HG03558 (cell line): ENCODE results near the gene LRG1.
"Not testable (repeated sequence)": the region's sequence is repeated elsewhere in the genome, so short reads cannot be mapped to it uniquely, and the experiment has no call there.

ENCODE experiments used
- ATAC-seq: cut with Tn5 transposase; IDR thresholded peaks from one replicate; pipeline ENCODE4 v1.9.1; 2021; ENCODE audit warnings: moderate number of reproducible peaks; ENCODE audit not compliant: unreplicated experiment; ENCODE audit errors: extremely low read depth

Gene LRG1

DNA sequence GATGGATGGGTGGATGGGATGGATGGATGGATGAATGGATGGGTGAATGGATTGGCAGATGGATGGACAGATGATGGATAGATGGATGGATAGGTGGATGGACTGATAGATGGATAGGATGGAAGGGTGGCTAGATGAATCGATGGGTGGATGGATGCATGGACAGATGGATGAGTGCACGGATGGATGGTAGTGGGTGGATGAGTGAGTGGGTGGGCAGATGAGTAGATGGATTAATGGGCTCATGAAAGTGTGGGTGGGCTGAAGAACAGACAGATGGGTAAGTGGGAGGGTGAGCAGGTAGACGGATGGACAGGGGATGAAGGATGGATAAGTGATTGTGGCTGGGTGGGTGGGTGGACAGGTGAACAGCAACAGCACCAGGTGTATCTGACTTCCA lies 13.9 kb upstream of the LRG1 start:
- ATAC-seq: no peak

DNA sequence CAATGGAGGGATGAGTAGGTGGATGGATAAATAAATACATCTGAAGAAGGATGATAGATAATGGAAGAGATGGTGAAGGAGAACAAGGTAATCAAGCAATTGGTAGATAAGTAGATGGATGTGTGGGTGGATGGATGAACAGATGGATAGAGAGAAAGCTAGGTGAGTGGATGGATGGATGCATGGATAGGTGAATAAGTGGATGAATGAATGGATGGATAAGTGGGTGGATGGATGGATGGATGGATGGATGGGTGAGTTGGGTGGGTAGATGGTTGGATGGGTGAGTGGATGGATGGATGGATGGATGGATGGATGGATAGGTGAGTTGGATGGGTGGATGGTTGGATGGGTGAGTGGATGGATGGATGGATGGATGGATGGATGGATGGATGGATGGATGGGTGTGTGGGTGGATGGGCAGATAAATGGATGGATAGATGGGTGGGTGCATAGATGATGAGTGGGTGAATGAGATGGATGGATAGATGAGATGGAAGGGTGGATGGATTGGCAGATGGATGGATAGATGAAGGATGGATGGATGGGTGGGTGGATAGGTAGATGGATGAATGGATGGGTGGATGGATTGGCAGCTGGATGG lies 13.4 kb upstream of the LRG1 start:
- ATAC-seq: no peak

DNA sequence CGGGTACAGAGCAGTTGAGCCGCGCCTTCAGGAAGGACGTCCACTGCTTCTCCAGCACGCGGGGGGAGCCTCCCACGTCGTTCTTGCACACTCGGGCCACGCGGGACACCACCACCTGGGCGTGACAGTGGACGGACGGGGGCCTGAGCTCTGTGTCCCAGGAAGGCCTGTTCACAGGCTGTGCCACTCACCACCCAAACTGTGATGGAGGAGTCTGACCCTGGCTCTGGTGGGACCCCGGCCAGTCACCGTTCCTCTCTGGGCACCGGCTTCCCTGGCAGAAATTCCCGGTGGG lies 12.6 kb upstream of the LRG1 start:
- ATAC-seq: no peak

DNA sequence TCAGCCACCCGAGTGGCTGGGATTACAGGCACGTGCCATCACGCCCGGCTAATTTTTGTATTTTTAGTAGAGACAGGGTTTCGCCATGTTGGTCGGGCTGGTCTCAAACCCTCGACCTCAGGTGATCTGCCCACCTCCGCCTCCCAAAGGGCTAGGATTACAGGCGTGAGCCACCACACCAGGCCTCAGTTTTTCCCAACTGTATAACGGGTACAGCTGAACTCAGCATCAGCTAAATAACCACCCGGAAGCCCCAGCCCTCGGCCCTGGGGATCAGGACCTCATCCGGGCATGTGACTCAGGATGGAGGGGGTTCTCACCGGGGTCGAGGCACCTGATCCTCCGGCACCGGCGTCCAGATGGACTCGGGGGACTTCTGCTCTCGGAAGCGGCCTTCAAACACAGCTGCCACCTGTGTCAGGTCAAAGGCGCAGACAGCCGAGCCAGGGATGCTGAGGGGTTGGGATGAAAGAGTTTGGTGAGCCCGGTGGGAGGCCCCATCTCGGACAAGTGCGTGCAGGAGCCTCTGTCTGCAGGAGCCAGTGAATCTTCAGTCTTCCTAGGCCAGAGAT lies 10.7 kb upstream of the LRG1 start:
- ATAC-seq: no peak

DNA sequence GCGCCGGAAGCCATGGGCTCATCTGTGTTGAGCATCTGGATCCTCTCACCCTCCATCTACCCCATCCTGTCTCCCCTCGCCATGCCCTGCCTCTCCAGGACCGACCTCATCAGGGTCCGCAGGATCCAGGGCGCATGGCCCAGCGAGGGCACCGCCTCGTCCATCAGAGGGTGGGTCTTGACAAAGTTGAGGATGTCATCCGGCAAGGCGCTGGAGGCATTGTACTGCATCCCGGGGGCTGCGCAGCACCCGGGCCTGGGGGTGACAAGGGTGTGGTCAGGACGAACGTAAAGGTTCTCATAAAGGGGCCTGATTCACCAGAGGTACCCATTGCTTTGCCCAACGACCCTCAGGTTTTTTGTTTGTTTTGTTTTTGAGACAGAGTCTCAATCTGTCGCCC lies 10.2 kb upstream of the LRG1 start:
- no peak for ATAC-seq

DNA sequence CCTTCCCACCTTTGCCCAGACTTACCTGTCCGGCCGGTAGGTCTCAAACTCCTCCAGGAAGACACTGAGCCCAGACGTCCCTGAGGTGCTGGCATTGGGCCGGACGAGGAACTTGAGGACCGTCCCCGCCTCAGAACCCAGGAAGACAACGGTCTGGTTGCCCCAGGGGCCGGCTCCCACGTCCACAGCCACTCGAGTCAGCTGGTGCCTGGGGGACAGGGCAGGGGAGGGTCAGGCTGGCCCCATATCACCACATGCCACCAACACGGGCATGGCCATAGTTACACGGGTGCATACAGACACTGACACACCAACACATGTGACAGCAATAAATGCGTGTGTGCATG lies 8.4 kb upstream of the LRG1 start:
- no peak for ATAC-seq

DNA sequence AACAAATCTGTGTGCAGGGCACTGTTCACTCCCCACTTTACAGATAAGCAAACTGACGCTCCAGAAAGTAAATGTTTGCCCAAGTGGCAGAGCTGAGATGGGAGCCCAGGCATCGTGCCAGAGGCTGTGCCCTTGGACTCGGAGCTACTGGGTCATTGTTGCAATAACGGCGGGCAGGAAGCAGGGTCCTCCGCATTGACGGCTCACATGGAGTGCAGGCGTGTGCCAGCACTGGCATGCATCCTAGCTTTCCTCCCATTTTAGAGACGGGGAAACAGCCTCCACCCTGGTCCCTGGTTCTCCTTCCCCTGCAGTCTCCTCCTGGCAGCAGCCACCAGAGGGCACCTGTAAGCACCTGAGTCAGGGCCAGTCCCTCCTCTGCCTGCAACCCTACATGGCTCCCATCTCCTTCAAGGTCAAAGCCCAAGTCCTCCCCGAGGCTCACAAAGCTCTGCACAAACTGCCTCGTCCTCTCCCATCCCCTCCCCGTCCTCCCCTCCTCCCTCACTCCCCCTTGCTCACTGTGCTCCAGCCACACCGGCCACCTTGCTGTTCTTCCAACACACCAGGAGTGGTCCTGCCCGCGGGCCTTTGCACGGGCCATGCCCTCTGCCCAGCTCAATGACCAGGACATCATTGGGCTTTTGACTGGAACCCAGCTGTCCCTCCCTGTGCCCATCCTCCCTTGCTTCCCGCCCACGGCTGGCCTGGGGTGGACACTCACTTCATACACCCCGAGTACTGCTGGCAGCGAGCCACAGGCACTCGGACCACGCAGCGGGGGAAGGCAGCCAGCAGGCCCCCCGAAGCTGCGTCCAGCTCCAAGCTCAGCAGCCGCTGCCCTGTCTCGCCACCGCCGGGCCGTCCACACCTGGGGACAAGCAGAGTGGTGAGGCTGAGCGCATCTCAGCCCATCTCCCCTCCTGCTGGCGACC lies 7.7 kb upstream of the LRG1 start:
- ATAC-seq: no peak

DNA sequence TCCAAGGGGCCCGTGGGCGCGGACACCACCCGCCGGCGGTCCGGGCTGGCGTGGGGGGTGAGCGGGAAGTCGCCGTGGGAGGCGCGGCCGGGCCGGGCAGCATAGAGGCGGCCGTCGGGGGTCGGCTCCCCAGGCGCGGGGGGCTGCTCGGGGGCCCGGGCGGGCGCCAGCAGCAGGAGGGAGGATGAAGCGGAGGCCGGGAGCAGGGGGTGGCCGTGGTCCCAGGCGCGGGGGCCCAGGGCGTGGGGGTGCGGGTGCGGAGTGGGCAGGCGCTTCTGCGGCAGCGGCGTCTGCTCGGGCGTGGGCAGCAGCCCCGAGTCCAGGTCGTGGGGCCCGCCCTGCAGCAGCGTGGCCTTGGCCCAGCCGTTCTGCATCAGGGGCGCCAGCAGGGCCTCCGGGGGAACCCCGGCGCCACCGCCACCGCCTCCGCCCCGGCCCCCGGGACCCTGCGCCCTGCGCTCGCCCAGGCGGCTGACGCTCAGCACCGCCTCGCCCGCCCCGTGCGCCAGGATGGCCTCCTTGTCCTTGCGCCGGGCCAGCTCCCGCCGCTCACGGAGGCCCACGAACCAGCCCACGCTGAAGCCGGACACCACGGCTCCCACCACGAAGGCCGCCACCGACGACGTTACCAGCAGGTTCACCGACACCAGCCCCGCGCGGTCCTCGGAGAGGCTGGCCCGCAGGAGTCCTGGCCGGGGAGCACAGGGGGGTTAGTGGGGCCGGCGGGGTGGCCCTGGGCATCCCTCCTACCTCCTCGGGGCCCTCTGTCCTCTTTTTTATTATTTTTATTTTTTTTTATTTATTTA lies 4.2 kb upstream of the LRG1 start:
- ATAC-seq: no peak

DNA sequence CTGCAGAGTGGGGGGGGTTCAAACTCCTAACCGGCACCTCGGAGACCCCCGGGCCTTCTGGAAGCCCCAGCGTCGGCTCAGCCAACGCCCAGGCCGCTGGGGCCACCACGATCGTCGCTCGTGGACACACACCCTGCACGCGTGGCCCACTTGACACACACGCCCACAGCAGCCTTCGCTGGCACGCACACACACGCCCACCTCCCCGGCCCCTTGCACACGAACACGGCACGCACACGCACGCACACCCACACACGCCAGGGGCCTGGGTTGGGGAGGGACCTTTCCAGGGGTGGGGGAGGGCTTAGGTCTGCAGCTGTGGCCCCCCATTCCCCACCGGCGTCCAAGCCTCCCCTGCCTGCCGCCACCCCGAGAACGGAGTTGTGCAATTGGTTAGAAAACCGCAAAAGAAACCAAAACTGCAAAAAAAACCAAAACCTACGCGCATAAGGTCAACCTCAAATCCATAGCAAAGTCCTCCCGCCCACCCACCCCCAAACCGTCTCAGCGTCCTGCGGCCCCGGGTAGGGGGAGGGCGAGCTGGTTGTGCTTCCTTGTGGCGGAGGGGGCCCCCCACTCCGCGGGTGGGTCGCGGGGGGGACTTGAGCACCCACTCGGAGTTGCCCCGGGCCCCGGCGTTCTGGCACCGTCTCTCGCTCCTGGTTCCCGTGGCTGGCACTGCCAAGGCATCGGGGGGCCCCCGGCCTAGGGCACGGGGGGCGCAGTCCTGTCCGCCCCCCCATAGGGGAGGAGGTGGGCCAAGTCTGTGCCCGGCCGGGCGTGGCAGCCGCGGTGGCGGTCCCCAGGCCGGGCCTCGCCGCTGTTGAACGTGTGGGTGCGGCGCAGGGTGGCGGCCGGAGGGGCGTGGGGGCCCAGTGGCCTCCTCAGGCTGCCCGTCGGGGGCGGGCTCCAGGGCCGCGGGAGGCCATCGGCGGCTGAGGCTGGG lies 3.3 kb upstream of the LRG1 start:
- no peak for ATAC-seq

DNA sequence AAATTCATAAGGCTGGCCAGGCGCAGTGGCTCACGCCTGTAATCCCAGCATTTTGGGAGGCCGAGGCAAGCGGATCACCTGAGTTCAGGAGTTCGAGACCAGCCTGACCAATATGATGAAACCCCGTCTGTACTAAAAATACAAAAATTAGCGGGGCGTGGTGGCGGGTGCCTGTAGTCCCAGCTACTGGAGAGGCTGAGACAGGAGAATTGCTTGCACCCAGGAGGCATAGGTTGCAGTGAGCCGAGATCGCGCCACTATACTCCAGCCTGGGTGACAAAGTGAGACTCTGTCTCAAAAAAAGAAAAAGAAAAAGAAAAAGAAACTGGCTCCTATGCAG lies 1.9 kb upstream of the LRG1 start:
- not testable (repeated sequence) for ATAC-seq

DNA sequence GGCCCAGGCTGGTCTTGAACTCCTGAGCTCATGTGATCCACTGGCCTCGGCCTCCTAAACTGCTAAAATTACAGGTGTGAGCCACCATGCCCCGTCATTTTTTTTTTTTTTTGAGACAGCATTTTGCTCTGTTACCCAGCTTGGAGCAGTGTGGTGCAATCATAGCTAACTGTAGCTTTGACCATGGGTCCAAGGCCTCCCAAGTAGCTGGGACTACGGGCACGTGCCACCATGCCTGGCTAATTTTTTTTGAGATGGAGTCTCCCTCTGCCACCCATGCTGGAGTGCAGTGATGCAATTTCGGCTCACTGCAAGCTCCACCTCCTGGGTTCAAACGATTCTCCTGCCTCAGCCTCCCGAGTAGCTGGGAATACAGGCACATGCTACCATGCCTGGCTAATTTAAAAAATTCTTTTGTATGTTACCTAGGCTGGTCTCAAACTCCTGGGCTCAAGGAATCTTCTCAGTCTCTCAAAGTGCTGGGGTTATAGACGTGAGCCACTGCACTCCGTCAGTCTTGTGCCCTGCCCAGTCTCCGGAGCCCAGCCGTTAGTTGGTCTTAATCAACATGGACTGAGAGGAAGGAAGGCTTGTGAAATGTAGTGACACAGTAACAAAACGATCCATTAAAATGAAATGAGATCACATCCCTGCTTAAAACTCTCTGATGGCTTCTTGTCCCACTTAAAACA lies 1.4 kb upstream of the LRG1 start:
- ATAC-seq: no peak

DNA sequence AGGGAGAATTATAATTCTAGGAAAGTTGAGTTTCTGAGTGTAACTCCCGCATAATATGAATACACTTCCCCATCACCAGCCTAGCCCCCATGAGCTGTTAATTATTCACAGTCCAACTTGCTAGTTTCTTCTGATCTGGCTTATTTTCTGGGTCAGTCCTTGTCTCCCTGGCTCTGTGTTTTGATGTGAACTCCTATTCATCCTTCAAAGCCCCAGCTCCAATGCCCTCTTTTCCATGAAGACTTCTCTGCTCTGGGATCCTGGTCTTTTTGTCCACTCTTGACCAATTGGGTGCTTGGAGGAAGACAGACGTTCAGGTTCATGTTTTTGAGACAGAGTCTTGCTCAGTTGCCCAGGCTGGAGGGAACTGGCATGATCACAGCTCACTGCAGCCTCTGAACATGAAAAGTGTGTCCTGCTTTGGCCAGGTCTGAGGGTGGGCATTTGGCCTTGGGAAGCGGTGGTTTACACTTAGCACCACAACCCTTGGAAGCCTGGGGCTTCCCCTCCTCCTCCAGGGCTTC lies 605 bp downstream of the LRG1 start:
- ATAC-seq: no peak

DNA sequence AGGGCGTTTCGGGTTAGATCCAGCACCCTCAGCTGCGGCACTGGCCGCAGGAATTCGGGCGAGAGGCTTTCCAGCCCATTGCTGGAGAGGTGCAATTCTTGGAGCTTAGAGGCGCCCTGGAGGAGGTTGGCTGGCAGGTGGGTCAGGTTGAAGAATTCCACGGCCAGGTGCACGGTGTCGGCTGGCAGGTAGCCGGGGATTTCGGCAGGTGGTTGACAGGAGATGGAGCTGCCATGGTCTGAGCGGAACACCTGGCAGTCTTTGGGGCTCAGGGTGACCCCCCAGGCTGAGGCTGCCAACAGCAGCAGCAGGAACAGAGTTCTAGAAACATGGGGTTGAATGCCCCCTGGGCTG lies 1.3 kb downstream of the LRG1 start:
- ATAC-seq: no peak

DNA sequence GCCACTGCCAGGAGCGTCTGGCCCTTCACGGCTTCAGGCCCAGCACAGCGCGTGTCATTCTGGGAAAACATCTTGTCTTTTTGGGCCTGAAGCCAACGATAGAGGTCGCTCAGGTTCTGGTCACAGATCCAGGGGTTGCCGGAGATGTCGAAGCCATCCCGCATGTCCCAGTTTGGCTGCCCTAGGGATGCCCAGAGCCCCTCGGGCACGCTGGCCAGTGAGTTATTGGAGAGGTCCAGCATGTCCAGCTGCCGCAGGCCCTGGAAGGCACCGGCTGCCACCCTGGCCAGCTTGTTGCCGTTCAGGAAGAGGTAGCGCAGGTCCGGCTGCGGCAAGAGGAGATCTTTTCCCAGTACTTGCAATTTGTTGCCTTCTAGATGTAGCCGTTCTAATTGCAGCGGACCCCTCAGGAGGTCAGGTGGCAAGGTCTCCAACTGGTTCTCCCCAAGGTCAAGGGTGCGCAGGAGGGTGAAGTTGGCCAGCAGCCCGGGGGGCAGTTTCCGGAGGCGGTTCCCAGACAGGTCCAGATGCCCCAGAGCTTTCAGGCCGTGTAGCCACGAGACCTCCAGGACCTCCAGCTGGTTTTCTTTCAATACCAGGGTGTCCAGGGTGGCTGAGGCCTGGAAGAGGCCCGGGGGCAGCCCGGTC lies 1.8 kb downstream of the LRG1 start:
- ATAC-seq: no peak

DNA sequence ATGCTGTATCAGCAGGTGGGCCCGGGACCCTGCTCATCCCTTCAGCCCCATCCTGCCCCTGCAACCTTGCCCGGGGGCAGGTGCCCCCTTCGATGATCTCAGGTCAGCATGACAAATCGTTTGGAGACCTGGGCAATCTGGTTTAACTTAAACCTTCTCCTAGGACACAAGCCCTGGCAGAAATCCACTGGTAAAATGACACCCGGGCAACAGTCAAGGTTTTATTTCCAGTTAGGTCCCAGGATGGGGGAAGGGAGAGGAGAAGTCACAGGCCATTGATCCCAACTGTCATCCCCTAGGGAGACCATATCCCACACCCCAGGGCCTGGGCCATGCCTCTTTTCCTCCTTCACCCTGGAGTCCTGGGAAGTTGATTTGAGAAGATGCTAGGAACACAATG lies 3.0 kb downstream of the LRG1 start:
- ATAC-seq: no peak

DNA sequence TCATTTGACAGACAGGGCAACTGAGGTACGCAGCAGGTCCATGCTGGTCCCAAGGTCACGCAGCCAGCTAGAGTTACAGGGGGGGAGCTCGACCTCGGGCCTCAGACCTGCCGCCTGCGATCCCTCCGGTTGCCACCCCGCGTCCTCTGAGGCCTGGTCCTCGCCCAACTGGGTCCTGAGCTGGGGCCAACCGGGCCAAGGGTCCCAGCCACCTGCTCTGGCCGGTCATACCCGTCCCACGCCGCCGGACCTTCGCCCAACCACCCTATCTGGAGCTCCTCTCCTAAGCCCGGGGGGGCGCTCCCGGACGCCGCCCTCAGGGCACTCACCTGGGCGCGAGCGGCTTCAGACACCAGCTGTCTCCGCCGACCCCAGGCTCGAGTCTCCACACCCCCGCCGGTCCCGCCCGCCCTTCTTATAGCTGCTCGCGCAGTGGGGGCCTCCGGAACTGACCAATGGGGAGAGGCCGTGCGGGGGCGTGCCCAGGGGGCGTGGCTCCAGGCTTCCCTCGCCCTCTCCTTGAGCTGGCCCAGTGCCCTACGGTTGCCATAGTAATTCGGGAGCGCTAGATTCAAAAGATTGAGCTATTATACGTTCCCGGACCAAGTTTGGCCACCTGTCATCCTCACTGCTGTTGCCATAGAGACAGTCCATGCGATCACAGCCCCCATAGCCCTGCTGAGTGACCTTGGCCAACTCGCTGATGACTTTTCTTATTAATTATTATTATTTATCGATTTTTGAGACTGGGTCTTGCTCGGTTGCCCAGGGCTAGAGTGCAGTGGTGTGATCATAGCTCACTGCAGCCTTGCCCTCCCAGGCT lies 4.8 kb downstream of the LRG1 start, which contains the start of gene PLIN5:
Gene PLIN5, minus strand, starts transcription at position 389 of the 823 bp plus-strand sequence. CDS start 1,150 bp downstream, outside the sequence.
- no peak for ATAC-seq

DNA sequence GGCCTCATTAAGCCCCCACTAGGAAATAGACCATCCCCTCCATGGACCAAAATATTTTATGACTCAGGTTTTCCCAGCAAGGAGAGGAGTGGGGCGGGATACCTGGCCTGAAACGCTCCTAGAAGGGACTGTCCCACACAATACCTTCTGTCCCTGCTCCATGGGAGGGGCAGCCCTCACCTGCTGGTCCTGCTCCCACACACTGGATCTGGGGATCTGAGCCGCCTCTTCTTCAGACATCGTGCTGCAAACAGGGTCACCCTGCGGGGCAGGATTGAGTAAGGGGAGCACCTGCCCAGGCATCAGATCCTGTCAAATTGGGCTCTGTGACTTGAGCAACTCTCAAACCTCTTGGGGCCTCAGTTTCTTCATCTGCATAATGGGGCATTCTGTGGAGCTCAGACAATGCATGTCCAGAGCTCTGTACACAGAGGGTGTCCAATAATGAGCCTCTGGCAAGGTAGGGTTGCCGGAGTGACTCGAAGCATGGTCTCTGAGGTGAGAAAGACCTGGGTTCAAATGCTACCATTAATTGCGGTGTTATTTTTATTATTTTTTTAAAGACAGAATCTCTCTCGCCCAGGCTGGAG lies 5.9 kb downstream of the LRG1 start:
- no peak for ATAC-seq

DNA sequence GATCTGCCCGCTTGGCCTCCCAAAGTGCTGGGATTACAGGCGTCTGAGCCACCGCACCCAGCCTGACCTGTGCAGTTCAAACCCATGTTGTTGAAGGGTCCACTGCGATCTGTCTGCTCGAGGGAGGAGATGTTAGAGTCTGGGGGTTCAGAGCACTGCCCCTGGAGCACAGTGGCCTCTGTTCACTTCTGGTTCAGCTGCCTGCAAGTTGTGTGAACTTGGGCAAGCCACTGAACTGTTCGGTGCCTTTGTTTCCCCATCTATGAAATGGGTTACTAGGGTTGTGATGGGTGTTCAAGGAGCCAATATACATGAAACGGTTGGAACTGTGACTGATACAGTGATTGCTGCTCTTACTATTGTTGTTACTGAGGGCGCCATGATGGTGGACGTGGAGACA lies 6.5 kb downstream of the LRG1 start:
- no peak for ATAC-seq
